Skeletal muscle tissue (tissue), 5 donors: ENCODE data around the gene PRKD2. TPM values are rescaled to one million over a fixed set of nuclear protein-coding genes. Genes with fewer than 3 reads are reported as not detected.
A peak's percentile ranks its signal among the peaks of the same experiment; 100 is the strongest.

Source experiments
- H3K27ac ChIP-seq: one replicate; pipeline ENCODE4 v1.7.0; 2013; ENCODE audit warnings: mild to moderate bottlenecking, low read depth, low read length, inconsistent platforms
- H3K27me3 ChIP-seq, 3 donors: one replicate each; pipeline ENCODE4 v1.7.0; 2013; ENCODE audit warnings: low read length in 3 of 3; ENCODE audit not compliant: control insufficient read depth in 3 of 3, insufficient read depth in 3 of 3
- H3K36me3 ChIP-seq, 3 donors: one replicate each; pipeline ENCODE4 v1.7.0; 2013; ENCODE audit warnings: low read length in 3 of 3; ENCODE audit not compliant: control insufficient read depth in 3 of 3, insufficient read depth in 3 of 3
- H3K4me1 ChIP-seq, 3 donors: one replicate each; pipeline ENCODE4 v1.7.0; 2013; ENCODE audit warnings: low read length in 3 of 3, mild to moderate bottlenecking in 3 of 3; ENCODE audit not compliant: control insufficient read depth in 3 of 3, insufficient read depth in 3 of 3
- H3K4me3 ChIP-seq, 3 donors: one replicate each; pipeline ENCODE4 v1.7.0; 2013; ENCODE audit warnings: low read length in 3 of 3
- H3K9ac ChIP-seq, 3 donors: one replicate each; pipeline ENCODE4 v1.7.0; 2013; ENCODE audit warnings: low read length in 3 of 3, mild to moderate bottlenecking in 3 of 3, moderate library complexity in 2 of 3, low read depth in 1 of 3
- H3K9me3 ChIP-seq, 3 donors: one replicate each; pipeline ENCODE4 v1.7.0; 2013; ENCODE audit warnings: low read length in 3 of 3; ENCODE audit not compliant: control insufficient read depth in 3 of 3
- small RNA-seq: library from RNA; depleted of rRNA; stranded (forward); fragments of <200 nt; gene quantifications from one replicate; pipeline ENCODE3, GENCODE V24; 2014
- total RNA-seq: library from RNA; depleted of rRNA; stranded (reverse); fragments of >200 nt; gene quantifications from one replicate; pipeline ENCODE4 v1.2.3, GENCODE V29; 2014
- donor health status: Osteomylitis.

The PRKD2 gene
- total RNA-seq, 1 donor from 2014 or later = 13.6 TPM

DNA sequence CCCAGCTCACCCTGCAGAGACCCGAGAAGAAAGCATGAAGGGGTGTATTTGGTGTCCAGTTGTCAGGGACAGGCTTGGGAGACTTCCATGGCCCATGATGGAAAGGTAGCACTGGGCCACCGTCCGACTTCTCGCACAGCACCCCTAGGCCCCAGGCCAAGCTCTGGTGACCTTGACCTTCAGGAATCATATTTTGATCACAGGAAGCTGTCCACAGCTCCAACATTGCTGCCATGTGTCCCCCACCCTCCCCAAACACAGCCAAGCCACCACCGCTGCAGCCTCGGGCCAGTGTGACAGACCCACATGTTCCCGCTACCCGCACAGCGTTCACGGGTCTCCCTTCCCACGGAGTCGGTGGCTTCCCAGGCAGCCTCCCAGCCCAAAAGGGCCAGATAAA is 91.2 kb downstream of the PRKD2 start:
- Histone ChIP-seq H3K27me3 (peaks cover 0 to 3% (median 0%) of the 10 kb centered on the region in 3 donors), H3K4me1 (peaks cover 14 to 40% (median 31%) of the 10 kb centered on the region in 3 donors), H3K4me3 (no peak overlapping the region), H3K9ac (peak overlapping the region in 2 of 3 donors; percentile 6 to 25), H3K9me3 (no peaks in the 10 kb centered on the region), H3K36me3 (no peaks in the 10 kb centered on the region), H3K27ac (peak overlapping the region; percentile 79)

DNA sequence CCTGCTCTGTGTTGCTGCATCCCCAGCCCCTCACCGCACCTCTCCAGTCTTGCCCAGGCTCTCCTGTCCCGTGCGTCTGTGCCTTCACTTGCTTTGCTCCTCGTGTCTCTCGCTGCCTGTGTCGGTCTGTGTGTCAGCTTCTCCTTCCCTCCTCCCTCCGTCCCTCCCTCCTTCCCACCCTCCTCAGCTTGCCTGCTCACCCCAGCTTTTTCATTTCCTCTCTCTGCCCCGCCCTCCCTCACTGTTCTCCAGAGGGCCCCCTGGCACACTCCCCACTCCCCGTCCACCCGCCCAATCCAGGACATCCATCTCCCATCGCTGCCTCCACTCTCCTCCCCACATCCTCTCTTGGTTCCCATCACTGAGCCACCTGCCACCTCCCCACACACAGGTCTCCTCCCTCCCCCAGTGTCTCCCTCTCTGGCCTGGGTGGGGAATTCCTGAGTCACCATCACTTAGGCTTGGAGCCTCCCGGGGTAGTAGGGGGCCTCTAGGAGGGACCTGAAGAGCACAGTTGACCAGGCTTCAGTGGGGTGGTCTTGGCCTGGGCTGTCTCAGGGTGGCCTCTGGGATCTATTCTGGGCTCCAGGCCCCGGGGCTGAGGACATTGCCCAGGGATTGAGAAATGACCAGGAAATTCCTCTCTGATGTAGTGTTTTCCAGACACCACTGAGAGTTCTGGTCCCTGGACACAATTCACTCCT is 91.8 kb downstream of the PRKD2 start, which contains the start of gene PTGIR:
Gene PTGIR, minus strand, starts transcription at position 132 of the 704 bp plus-strand sequence. CDS start 864 bp downstream, outside the sequence.
- Histone ChIP-seq H3K9me3 (no peaks in the 10 kb centered on the region), H3K4me1 (peaks cover 15 to 43% (median 37%) of the 10 kb centered on the region in 3 donors), H3K36me3 (no peaks in the 10 kb centered on the region), H3K4me3 (peak within 1 kb of the TSS; percentile 45 to 60 (median 54)), H3K9ac (peak within 1 kb of the TSS in 2 of 3 donors; percentile 23 to 40), H3K27me3 (peaks cover 0 to 3% (median 0%) of the 10 kb centered on the region in 3 donors), H3K27ac (peak within 1 kb of the TSS; percentile 79)

Small RNA genes within 50 kb of the gene (small RNA-seq; reads per million reads assigned to genes)
- gene MIR320E = not detected
- not detected for gene RF00019
- 0.07 reads per million for gene RN7SL364P

Other genes starting within 250 kb of the PRKD2 start
- gene PNMA8A, start 245.6 kb downstream of the PRKD2 start, total RNA-seq = 21.4 TPM
- gene PNMA8B, start 221.2 kb downstream of the PRKD2 start, total RNA-seq = 3.7 TPM
- gene CALM3, start 115.8 kb downstream of the PRKD2 start, total RNA-seq = 55.3 TPM
- gene PTGIR, start 92.0 kb downstream of the PRKD2 start, total RNA-seq = 3.1 TPM
- not detected for gene GNG8, start 80.9 kb downstream of the PRKD2 start, total RNA-seq
- gene DACT3, start 55.9 kb downstream of the PRKD2 start, total RNA-seq = 7.3 TPM
- 5.7 TPM for gene FKRP, start 28.9 kb upstream of the PRKD2 start, total RNA-seq
- gene STRN4, start 29.3 kb upstream of the PRKD2 start, total RNA-seq = 28.2 TPM
- gene SLC1A5, start 71.5 kb upstream of the PRKD2 start, total RNA-seq = 24.5 TPM
- 50.1 TPM for gene AP2S1, start 133.7 kb upstream of the PRKD2 start, total RNA-seq
- gene ARHGAP35, start 143.9 kb upstream of the PRKD2 start, total RNA-seq = 30.3 TPM